B cell (primary cell): ENCODE data around the gene PEA15.

Experiments used
- CTCF ChIP-seq: fragments of 200-600 bp; IDR thresholded peaks from one replicate; pipeline ENCODE4 v1.8.0; 2022; ENCODE audit warnings: antibody characterized with exemption, mild to moderate bottlenecking
- EZH2 ChIP-seq: IDR thresholded peaks from 2 replicates; pipeline ENCODE4 v1.6.1; 2012; ENCODE audit warnings: borderline replicate concordance, low read depth, mild to moderate bottlenecking, moderate library complexity, low read length; ENCODE audit not compliant: insufficient read depth, poor library complexity, severe bottlenecking

DNA sequence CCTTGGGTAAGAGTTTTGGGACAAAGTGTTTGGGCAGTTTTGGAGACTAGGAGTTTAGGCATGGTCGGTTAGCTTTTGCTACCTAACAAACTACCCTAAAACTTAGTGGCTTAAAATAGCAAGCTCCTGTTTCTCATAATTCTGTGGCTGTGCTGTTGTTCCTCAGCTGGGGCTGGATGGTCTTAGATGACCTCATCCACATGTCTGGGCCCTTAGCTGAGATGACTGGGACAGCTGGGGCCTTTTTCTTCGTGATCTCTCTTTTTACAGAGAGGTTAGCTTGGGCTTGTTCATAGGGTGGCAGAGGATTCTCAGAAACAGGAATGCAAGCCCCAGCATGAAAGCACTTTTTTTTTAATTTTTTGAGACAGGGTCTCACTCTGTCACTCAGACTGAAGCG, 47.2 kb upstream of the PEA15 start:
- no peak for TF ChIP-seq EZH2
- no peak for TF ChIP-seq CTCF
